ENCODE results near the gene MAFB.
"Not testable (repeated sequence)": the region's sequence is repeated elsewhere in the genome, so short reads cannot be mapped to it uniquely, and the experiment has no call there.

The MAFB gene
- 0.69 to 2.9 (median 1.7) reads per million in 3 donors for total RNA-seq

- Histone ChIP-seq H3K4me1 (ENCODE audit: control insufficient read depth, insufficient read depth, low read length, poor library complexity, severe bottlenecking) (peaks cover 16% of the 10 kb centered on the region), H3K36me3 (ENCODE audit: control insufficient read depth, insufficient read depth, low read length) (no peaks in the 10 kb centered on the region), H3K9me3 (ENCODE audit: control insufficient read depth, low read length) (no peaks in the 10 kb centered on the region), H3K27ac (ENCODE audit: insufficient read depth, low read length, poor library complexity, severe bottlenecking) (no peak within 1 kb of the TSS), H3K27me3 (replicated peaks; ENCODE audit: control insufficient read depth, insufficient read depth, low read length, poor library complexity, severe bottlenecking) (peaks cover 34% of the 10 kb centered on the region), H3K4me3 (ENCODE audit: insufficient read depth, low read depth, low read length, poor library complexity, severe bottlenecking) (peak within 1 kb of the TSS; percentile 56)
- no peak for DNase-seq
Observed at GRCh38 chr20:40689100-40689942, at the start of gene MAFB. MAFB (minus strand) TSS chr20:40689236; CDS start chr20:40688850, 386 bp downstream.

GRCh38 chr20:40736468-40736867 lies 47.4 kb upstream of the MAFB start:
- not testable (repeated sequence) for H3K4me3 ChIP-seq (ENCODE audit: insufficient read depth, low read depth, low read length, poor library complexity, severe bottlenecking); H3K36me3 ChIP-seq (ENCODE audit: control insufficient read depth, insufficient read depth, low read length); DNase-seq; H3K9me3 ChIP-seq (ENCODE audit: control insufficient read depth, low read length); H3K27ac ChIP-seq (ENCODE audit: insufficient read depth, low read length, poor library complexity, severe bottlenecking); H3K27me3 ChIP-seq (replicated peaks; ENCODE audit: control insufficient read depth, insufficient read depth, low read length, poor library complexity, severe bottlenecking); H3K4me1 ChIP-seq (ENCODE audit: control insufficient read depth, insufficient read depth, low read length, poor library complexity, severe bottlenecking)

- H3K4me3 ChIP-seq (ENCODE audit: insufficient read depth, low read depth, low read length, poor library complexity, severe bottlenecking) = no peak overlapping the region
- H3K4me1 ChIP-seq (ENCODE audit: control insufficient read depth, insufficient read depth, low read length, poor library complexity, severe bottlenecking) = no peaks in the 10 kb centered on the region
- H3K27me3 ChIP-seq (replicated peaks; ENCODE audit: control insufficient read depth, insufficient read depth, low read length, poor library complexity, severe bottlenecking) = no peaks in the 10 kb centered on the region
- no peaks in the 10 kb centered on the region for H3K9me3 ChIP-seq (ENCODE audit: control insufficient read depth, low read length)
- DNase-seq = no peak
- H3K27ac ChIP-seq (ENCODE audit: insufficient read depth, low read length, poor library complexity, severe bottlenecking) = no peak overlapping the region
- H3K36me3 ChIP-seq (ENCODE audit: control insufficient read depth, insufficient read depth, low read length) = no peaks in the 10 kb centered on the region
Observed at GRCh38 chr20:40728996-40729395, 40.0 kb upstream of the MAFB start.

- no peak overlapping the region for H3K27ac ChIP-seq (ENCODE audit: insufficient read depth, low read length, poor library complexity, severe bottlenecking)
- H3K9me3 ChIP-seq (ENCODE audit: control insufficient read depth, low read length) = no peaks in the 10 kb centered on the region
- no peaks in the 10 kb centered on the region for H3K36me3 ChIP-seq (ENCODE audit: control insufficient read depth, insufficient read depth, low read length)
- no peaks in the 10 kb centered on the region for H3K4me1 ChIP-seq (ENCODE audit: control insufficient read depth, insufficient read depth, low read length, poor library complexity, severe bottlenecking)
- no peak for DNase-seq
- no peak overlapping the region for H3K4me3 ChIP-seq (ENCODE audit: insufficient read depth, low read depth, low read length, poor library complexity, severe bottlenecking)
- no peaks in the 10 kb centered on the region for H3K27me3 ChIP-seq (replicated peaks; ENCODE audit: control insufficient read depth, insufficient read depth, low read length, poor library complexity, severe bottlenecking)
Observed at GRCh38 chr20:40728470-40728869, 39.4 kb upstream of the MAFB start.

GRCh38 chr20:40727960-40728359 lies 38.9 kb upstream of the MAFB start:
- H3K27me3 ChIP-seq (replicated peaks; ENCODE audit: control insufficient read depth, insufficient read depth, low read length, poor library complexity, severe bottlenecking) = no peaks in the 10 kb centered on the region
- no peak overlapping the region for H3K27ac ChIP-seq (ENCODE audit: insufficient read depth, low read length, poor library complexity, severe bottlenecking)
- no peaks in the 10 kb centered on the region for H3K4me1 ChIP-seq (ENCODE audit: control insufficient read depth, insufficient read depth, low read length, poor library complexity, severe bottlenecking)
- no peak for DNase-seq
- no peak overlapping the region for H3K4me3 ChIP-seq (ENCODE audit: insufficient read depth, low read depth, low read length, poor library complexity, severe bottlenecking)
- no peaks in the 10 kb centered on the region for H3K9me3 ChIP-seq (ENCODE audit: control insufficient read depth, low read length)
- no peaks in the 10 kb centered on the region for H3K36me3 ChIP-seq (ENCODE audit: control insufficient read depth, insufficient read depth, low read length)

- no peak for DNase-seq
- Histone ChIP-seq H3K27ac (ENCODE audit: insufficient read depth, low read length, poor library complexity, severe bottlenecking) (no peak overlapping the region), H3K27me3 (replicated peaks; ENCODE audit: control insufficient read depth, insufficient read depth, low read length, poor library complexity, severe bottlenecking) (no peaks in the 10 kb centered on the region)
Observed at GRCh38 chr20:40726776-40727175, 37.7 kb upstream of the MAFB start.

GRCh38 chr20:40724566-40724965 lies 35.5 kb upstream of the MAFB start:
- Histone ChIP-seq H3K27me3 (replicated peaks; ENCODE audit: control insufficient read depth, insufficient read depth, low read length, poor library complexity, severe bottlenecking) (no peaks in the 10 kb centered on the region), H3K4me3 (ENCODE audit: insufficient read depth, low read depth, low read length, poor library complexity, severe bottlenecking) (no peak overlapping the region), H3K36me3 (ENCODE audit: control insufficient read depth, insufficient read depth, low read length) (no peaks in the 10 kb centered on the region), H3K27ac (ENCODE audit: insufficient read depth, low read length, poor library complexity, severe bottlenecking) (no peak overlapping the region), H3K9me3 (ENCODE audit: control insufficient read depth, low read length) (no peaks in the 10 kb centered on the region), H3K4me1 (ENCODE audit: control insufficient read depth, insufficient read depth, low read length, poor library complexity, severe bottlenecking) (no peaks in the 10 kb centered on the region)
- DNase-seq = no peak

More at GRCh38 chr20:40726776-40727175, 37.7 kb upstream of the MAFB start:
- no peaks in the 10 kb centered on the region for H3K36me3 ChIP-seq (ENCODE audit: control insufficient read depth, insufficient read depth, low read length)
- no peaks in the 10 kb centered on the region for H3K9me3 ChIP-seq (ENCODE audit: control insufficient read depth, low read length)
- no peak overlapping the region for H3K4me3 ChIP-seq (ENCODE audit: insufficient read depth, low read depth, low read length, poor library complexity, severe bottlenecking)
- no peaks in the 10 kb centered on the region for H3K4me1 ChIP-seq (ENCODE audit: control insufficient read depth, insufficient read depth, low read length, poor library complexity, severe bottlenecking)

GRCh38 chr20:40720826-40721225 lies 31.8 kb upstream of the MAFB start:
- Histone ChIP-seq H3K27me3 (replicated peaks; ENCODE audit: control insufficient read depth, insufficient read depth, low read length, poor library complexity, severe bottlenecking) (no peaks in the 10 kb centered on the region), H3K27ac (ENCODE audit: insufficient read depth, low read length, poor library complexity, severe bottlenecking) (no peak overlapping the region), H3K9me3 (ENCODE audit: control insufficient read depth, low read length) (no peaks in the 10 kb centered on the region), H3K36me3 (ENCODE audit: control insufficient read depth, insufficient read depth, low read length) (no peaks in the 10 kb centered on the region), H3K4me3 (ENCODE audit: insufficient read depth, low read depth, low read length, poor library complexity, severe bottlenecking) (no peak overlapping the region), H3K4me1 (ENCODE audit: control insufficient read depth, insufficient read depth, low read length, poor library complexity, severe bottlenecking) (no peaks in the 10 kb centered on the region)
- no peak for DNase-seq

GRCh38 chr20:40720099-40720498 lies 31.1 kb upstream of the MAFB start:
- Histone ChIP-seq H3K27ac (ENCODE audit: insufficient read depth, low read length, poor library complexity, severe bottlenecking) (no peak overlapping the region), H3K27me3 (replicated peaks; ENCODE audit: control insufficient read depth, insufficient read depth, low read length, poor library complexity, severe bottlenecking) (no peaks in the 10 kb centered on the region), H3K4me3 (ENCODE audit: insufficient read depth, low read depth, low read length, poor library complexity, severe bottlenecking) (no peak overlapping the region), H3K9me3 (ENCODE audit: control insufficient read depth, low read length) (no peaks in the 10 kb centered on the region), H3K4me1 (ENCODE audit: control insufficient read depth, insufficient read depth, low read length, poor library complexity, severe bottlenecking) (no peaks in the 10 kb centered on the region), H3K36me3 (ENCODE audit: control insufficient read depth, insufficient read depth, low read length) (no peaks in the 10 kb centered on the region)
- no peak for DNase-seq

- H3K4me3 ChIP-seq (ENCODE audit: insufficient read depth, low read depth, low read length, poor library complexity, severe bottlenecking) = no peak overlapping the region
- no peak for DNase-seq
- H3K36me3 ChIP-seq (ENCODE audit: control insufficient read depth, insufficient read depth, low read length) = no peaks in the 10 kb centered on the region
- no peaks in the 10 kb centered on the region for H3K9me3 ChIP-seq (ENCODE audit: control insufficient read depth, low read length)
- H3K4me1 ChIP-seq (ENCODE audit: control insufficient read depth, insufficient read depth, low read length, poor library complexity, severe bottlenecking) = no peaks in the 10 kb centered on the region
- no peak overlapping the region for H3K27ac ChIP-seq (ENCODE audit: insufficient read depth, low read length, poor library complexity, severe bottlenecking)
- no peaks in the 10 kb centered on the region for H3K27me3 ChIP-seq (replicated peaks; ENCODE audit: control insufficient read depth, insufficient read depth, low read length, poor library complexity, severe bottlenecking)
Observed at GRCh38 chr20:40718982-40719729, 30.1 kb upstream of the MAFB start.

Data from effector memory CD4-positive, alpha-beta T cell (primary cell).